GM08714 (cell line): Measurements from ENCODE around the gene PDZRN3.
"Not testable (repeated sequence)": the region's sequence is repeated elsewhere in the genome, so short reads cannot be mapped to it uniquely, and the experiment has no call there.

ENCODE experiments used
- H3K4me3 ChIP-seq: fragments of 200-500 bp; sonication (Bioruptor generic); 2 replicates; pipeline ENCODE4 v1.5.1; 2014; ENCODE audit warnings: mild to moderate bottlenecking, low read length, inconsistent platforms
- ZNF274 ChIP-seq: IDR thresholded peaks from 2 replicates; pipeline ENCODE4 v1.6.1; 2012; ENCODE audit warnings: mild to moderate bottlenecking, low read depth, low read length

The PDZRN3 gene

GRCh38 chr3:73473898-73474416, 150.8 kb downstream of the PDZRN3 start:
- no peak for TF ChIP-seq ZNF274
- H3K4me3 ChIP-seq = no peak overlapping the region

- no peak for TF ChIP-seq ZNF274
- H3K4me3 ChIP-seq = no peak overlapping the region
Measured at GRCh38 chr3:73473181-73473897, 151.4 kb downstream of the PDZRN3 start.

- TF ChIP-seq ZNF274 = no peak
- H3K4me3 ChIP-seq = no peak overlapping the region
Measured at GRCh38 chr3:73471986-73472787, 152.6 kb downstream of the PDZRN3 start.

GRCh38 chr3:73470860-73471259, 153.9 kb downstream of the PDZRN3 start:
- TF ChIP-seq ZNF274 = no peak
- no peak overlapping the region for H3K4me3 ChIP-seq

GRCh38 chr3:73469331-73469730, 155.4 kb downstream of the PDZRN3 start:
- H3K4me3 ChIP-seq = no peak overlapping the region
- TF ChIP-seq ZNF274 = no peak

GRCh38 chr3:73467211-73467610, 157.5 kb downstream of the PDZRN3 start:
- H3K4me3 ChIP-seq = no peak overlapping the region
- no peak for TF ChIP-seq ZNF274

- no peak overlapping the region for H3K4me3 ChIP-seq
- no peak for TF ChIP-seq ZNF274
Measured at GRCh38 chr3:73465926-73466325, 158.8 kb downstream of the PDZRN3 start.

- H3K4me3 ChIP-seq = not testable (repeated sequence)
Measured at GRCh38 chr3:73464126-73464525, 160.6 kb downstream of the PDZRN3 start.

- TF ChIP-seq ZNF274 = no peak
- no peak overlapping the region for H3K4me3 ChIP-seq
Measured at GRCh38 chr3:73461547-73461946, 163.2 kb downstream of the PDZRN3 start.

GRCh38 chr3:73459711-73460110, 165.0 kb downstream of the PDZRN3 start:
- no peak for TF ChIP-seq ZNF274
- no peak overlapping the region for H3K4me3 ChIP-seq

- no peak for TF ChIP-seq ZNF274
- no peak overlapping the region for H3K4me3 ChIP-seq
Measured at GRCh38 chr3:73453666-73454065, 171.1 kb downstream of the PDZRN3 start.

- no peak for TF ChIP-seq ZNF274
- no peak overlapping the region for H3K4me3 ChIP-seq
Measured at GRCh38 chr3:73452729-73453128, 172.0 kb downstream of the PDZRN3 start.

- H3K4me3 ChIP-seq = no peak overlapping the region
- TF ChIP-seq ZNF274 = no peak
Measured at GRCh38 chr3:73451301-73451944, 173.3 kb downstream of the PDZRN3 start.

GRCh38 chr3:73449774-73450173, 175.0 kb downstream of the PDZRN3 start:
- H3K4me3 ChIP-seq = no peak overlapping the region

More at GRCh38 chr3:73449774-73450173, 175.0 kb downstream of the PDZRN3 start:
- TF ChIP-seq ZNF274 = no peak
